T-helper 22 cell (primary cell): ENCODE data around the gene EMID1.

ENCODE experiments used
- DNase-seq: peaks from one replicate; pipeline ENCODE4 v3.0.0-alpha.2; 2020; ENCODE audit warnings: low read depth

The EMID1 gene

GRCh38 chr22:29195118-29195963 is 10.4 kb upstream of the EMID1 start:
- DNase-seq = no peak

- no peak for DNase-seq
These were observed 9.6 kb upstream of the EMID1 start for GRCh38 chr22:29195964-29196666.

- no peak for DNase-seq
These were observed 8.6 kb upstream of the EMID1 start for GRCh38 chr22:29197096-29197495.

GRCh38 chr22:29198240-29198639 is 7.5 kb upstream of the EMID1 start:
- DNase-seq = no peak

GRCh38 chr22:29199702-29200400 is 5.8 kb upstream of the EMID1 start:
- DNase-seq = no peak

GRCh38 chr22:29200901-29201300 is 4.8 kb upstream of the EMID1 start:
- no peak for DNase-seq

- no peak for DNase-seq
These were observed 3.9 kb upstream of the EMID1 start for GRCh38 chr22:29201782-29202181.

- no peak for DNase-seq
These were observed 3.2 kb upstream of the EMID1 start for GRCh38 chr22:29202212-29203192.

GRCh38 chr22:29203488-29204454 is 1.9 kb upstream of the EMID1 start:
- DNase-seq = no peak

GRCh38 chr22:29204455-29205183 is 1.1 kb upstream of the EMID1 start:
- no peak for DNase-seq

- no peak for DNase-seq
These were observed 473 bp upstream of the EMID1 start for GRCh38 chr22:29205252-29205593.

- no peak for DNase-seq
These were observed 911 bp downstream of the EMID1 start for GRCh38 chr22:29206372-29207242.

GRCh38 chr22:29207243-29207550 is 1.5 kb downstream of the EMID1 start:
- DNase-seq = no peak

- no peak for DNase-seq
These were observed 2.1 kb downstream of the EMID1 start for GRCh38 chr22:29207562-29208501.

GRCh38 chr22:29208502-29208862 is 2.8 kb downstream of the EMID1 start:
- DNase-seq = no peak

GRCh38 chr22:29208879-29209623 is 3.4 kb downstream of the EMID1 start:
- DNase-seq = no peak

GRCh38 chr22:29209624-29209929 is 3.9 kb downstream of the EMID1 start:
- no peak for DNase-seq
